DOHH2 (cell line): Measurements from ENCODE around the gene SLC39A11.

ENCODE experiments used
- EZH2phosphoT487 ChIP-seq: fragments of 200-600 bp; sonication (generic); IDR thresholded peaks from 2 replicates; pipeline ENCODE4 v1.6.1; 2017; ENCODE audit warnings: borderline replicate concordance, mild to moderate bottlenecking, antibody characterized with exemption, low read length, moderate library complexity, mixed read lengths
- TF ChIP-seq, protein P1 (sequence below): fragments of 200-600 bp; sonication (generic); IDR thresholded peaks from one replicate; pipeline ENCODE4 v1.5.1; 2014; ENCODE audit warnings: antibody characterized with exemption, mild to moderate bottlenecking, low read depth, low read length; ENCODE audit not compliant: poor library complexity, severe bottlenecking

DNA sequence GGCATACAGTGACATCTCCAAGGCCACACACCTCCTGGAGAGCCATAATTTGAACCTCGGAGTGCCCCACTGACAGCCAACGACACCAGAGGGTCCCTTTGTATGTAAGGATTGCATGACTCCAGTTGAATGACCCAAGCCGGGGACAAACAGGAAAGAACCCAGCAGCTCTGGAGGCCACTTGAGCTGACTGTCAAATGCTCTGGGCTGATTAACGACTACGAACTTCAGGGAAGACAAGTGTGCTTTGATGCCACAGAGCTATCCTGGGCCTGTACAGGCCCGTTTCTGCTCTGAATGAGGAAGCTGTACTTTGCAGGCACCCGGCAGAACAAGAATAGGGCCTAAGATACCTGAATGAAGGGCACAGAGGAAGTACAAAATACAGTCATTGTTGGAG lies 404.6 kb downstream of the SLC39A11 start:
- TF ChIP-seq, protein P1, sequence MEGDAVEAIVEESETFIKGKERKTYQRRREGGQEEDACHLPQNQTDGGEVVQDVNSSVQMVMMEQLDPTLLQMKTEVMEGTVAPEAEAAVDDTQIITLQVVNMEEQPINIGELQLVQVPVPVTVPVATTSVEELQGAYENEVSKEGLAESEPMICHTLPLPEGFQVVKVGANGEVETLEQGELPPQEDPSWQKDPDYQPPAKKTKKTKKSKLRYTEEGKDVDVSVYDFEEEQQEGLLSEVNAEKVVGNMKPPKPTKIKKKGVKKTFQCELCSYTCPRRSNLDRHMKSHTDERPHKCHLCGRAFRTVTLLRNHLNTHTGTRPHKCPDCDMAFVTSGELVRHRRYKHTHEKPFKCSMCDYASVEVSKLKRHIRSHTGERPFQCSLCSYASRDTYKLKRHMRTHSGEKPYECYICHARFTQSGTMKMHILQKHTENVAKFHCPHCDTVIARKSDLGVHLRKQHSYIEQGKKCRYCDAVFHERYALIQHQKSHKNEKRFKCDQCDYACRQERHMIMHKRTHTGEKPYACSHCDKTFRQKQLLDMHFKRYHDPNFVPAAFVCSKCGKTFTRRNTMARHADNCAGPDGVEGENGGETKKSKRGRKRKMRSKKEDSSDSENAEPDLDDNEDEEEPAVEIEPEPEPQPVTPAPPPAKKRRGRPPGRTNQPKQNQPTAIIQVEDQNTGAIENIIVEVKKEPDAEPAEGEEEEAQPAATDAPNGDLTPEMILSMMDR, result no peak
- TF ChIP-seq EZH2phosphoT487, result no peak
